Measurements from ENCODE around the gene RTP3. TPM values are rescaled to one million over a fixed set of nuclear protein-coding genes. Genes with fewer than 3 reads are reported as not detected.

RTP3 gene
- total and polyA plus RNA-seq, 2 experiments from 2014 or later = 0.16 TPM; not detected in 1

- TF ChIP-seq, protein P1, sequence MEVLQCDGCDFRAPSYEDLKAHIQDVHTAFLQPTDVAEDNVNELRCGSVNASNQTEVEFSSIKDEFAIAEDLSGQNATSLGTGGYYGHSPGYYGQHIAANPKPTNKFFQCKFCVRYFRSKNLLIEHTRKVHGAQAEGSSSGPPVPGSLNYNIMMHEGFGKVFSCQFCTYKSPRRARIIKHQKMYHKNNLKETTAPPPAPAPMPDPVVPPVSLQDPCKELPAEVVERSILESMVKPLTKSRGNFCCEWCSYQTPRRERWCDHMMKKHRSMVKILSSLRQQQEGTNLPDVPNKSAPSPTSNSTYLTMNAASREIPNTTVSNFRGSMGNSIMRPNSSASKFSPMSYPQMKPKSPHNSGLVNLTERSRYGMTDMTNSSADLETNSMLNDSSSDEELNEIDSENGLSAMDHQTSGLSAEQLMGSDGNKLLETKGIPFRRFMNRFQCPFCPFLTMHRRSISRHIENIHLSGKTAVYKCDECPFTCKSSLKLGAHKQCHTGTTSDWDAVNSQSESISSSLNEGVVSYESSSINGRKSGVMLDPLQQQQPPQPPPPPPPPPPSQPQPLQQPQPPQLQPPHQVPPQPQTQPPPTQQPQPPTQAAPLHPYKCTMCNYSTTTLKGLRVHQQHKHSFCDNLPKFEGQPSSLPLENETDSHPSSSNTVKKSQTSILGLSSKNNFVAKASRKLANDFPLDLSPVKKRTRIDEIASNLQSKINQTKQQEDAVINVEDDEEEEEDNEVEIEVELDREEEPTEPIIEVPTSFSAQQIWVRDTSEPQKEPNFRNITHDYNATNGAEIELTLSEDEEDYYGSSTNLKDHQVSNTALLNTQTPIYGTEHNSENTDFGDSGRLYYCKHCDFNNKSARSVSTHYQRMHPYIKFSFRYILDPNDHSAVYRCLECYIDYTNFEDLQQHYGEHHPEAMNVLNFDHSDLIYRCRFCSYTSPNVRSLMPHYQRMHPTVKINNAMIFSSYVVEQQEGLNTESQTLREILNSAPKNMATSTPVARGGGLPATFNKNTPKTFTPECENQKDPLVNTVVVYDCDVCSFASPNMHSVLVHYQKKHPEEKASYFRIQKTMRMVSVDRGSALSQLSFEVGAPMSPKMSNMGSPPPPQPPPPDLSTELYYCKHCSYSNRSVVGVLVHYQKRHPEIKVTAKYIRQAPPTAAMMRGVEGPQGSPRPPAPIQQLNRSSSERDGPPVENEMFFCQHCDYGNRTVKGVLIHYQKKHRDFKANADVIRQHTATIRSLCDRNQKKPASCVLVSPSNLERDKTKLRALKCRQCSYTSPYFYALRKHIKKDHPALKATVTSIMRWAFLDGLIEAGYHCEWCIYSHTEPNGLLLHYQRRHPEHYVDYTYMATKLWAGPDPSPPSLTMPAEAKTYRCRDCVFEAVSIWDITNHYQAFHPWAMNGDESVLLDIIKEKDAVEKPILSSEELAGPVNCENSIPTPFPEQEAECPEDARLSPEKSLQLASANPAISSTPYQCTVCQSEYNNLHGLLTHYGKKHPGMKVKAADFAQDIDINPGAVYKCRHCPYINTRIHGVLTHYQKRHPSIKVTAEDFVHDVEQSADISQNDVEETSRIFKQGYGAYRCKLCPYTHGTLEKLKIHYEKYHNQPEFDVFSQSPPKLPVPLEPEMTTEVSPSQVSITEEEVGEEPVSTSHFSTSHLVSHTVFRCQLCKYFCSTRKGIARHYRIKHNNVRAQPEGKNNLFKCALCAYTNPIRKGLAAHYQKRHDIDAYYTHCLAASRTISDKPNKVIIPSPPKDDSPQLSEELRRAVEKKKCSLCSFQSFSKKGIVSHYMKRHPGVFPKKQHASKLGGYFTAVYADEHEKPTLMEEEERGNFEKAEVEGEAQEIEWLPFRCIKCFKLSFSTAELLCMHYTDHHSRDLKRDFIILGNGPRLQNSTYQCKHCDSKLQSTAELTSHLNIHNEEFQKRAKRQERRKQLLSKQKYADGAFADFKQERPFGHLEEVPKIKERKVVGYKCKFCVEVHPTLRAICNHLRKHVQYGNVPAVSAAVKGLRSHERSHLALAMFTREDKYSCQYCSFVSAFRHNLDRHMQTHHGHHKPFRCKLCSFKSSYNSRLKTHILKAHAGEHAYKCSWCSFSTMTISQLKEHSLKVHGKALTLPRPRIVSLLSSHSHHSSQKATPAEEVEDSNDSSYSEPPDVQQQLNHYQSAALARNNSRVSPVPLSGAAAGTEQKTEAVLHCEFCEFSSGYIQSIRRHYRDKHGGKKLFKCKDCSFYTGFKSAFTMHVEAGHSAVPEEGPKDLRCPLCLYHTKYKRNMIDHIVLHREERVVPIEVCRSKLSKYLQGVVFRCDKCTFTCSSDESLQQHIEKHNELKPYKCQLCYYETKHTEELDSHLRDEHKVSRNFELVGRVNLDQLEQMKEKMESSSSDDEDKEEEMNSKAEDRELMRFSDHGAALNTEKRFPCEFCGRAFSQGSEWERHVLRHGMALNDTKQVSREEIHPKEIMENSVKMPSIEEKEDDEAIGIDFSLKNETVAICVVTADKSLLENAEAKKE (CRISPR knock-in tag; IDR thresholded peaks at IDR 0.05) = no peak
- no peak for TF ChIP-seq CTCF (conservative IDR thresholded peaks at IDR 0.05; ENCODE audit: low read depth in 2 of 2)
Observed at GRCh38 chr3:46477756-46478155, 20.0 kb upstream of the RTP3 start (continued).

DNA sequence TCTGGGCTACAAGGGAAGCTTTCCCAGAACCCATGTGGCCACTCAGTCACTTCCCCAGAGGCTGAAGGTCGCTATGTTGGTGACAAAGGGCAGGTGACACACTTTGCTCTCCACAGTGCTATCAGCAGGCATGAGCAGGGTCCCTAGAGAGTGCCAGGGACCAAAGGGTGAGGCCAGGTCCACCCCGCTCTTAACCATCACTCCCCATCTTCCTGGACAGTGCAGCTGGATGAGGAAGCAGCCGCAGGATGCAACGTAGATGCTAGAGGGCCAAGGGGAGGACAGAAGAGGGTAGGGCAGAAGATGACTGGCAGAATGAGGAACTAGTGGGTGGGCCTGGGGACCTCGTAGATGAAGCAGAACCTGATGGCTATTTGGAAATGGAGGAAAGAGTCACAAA, 19.4 kb upstream of the RTP3 start:
- TF ChIP-seq JUNB (IDR thresholded peaks at IDR 0.05; ENCODE audit: unreplicated experiment) = no peak
- TF ChIP-seq EZH2 (IDR thresholded peaks at IDR 0.05; ENCODE audit: low read depth, unreplicated experiment) = no peak
- no peak for TF ChIP-seq CTCF (conservative IDR thresholded peaks at IDR 0.05; ENCODE audit: low read depth in 2 of 2)
- TF ChIP-seq REST (IDR thresholded peaks at IDR 0.05; ENCODE audit: unreplicated experiment) = no peak
- TF ChIP-seq CREB1 (CRISPR knock-in tag; IDR thresholded peaks at IDR 0.05; ENCODE audit: low read depth) = no peak
- no peak for TF ChIP-seq STAT1 (IDR thresholded peaks at IDR 0.05; ENCODE audit: unreplicated experiment)
- TF ChIP-seq EZH2phosphoT487 (IDR thresholded peaks at IDR 0.05; ENCODE audit: unreplicated experiment) = no peak
- no peak for TF ChIP-seq ZNF331 (CRISPR knock-in tag; IDR thresholded peaks at IDR 0.05; ENCODE audit: low read depth)
- no peak overlapping the region for H3K4me3 Mint-ChIP-seq
- Histone ChIP-seq H3K9me2 (ENCODE audit: insufficient read depth) (peaks cover 8% of the 10 kb centered on the region; the same call in 1 of the 2 replicates), H3K4me2 (no peak overlapping the region), H2AFZ (no peak overlapping the region), H3K27ac (ENCODE audit: low read depth) (no peak overlapping the region), H3F3A (replicated peaks; ENCODE audit: low read depth) (no peaks in the 10 kb centered on the region), H4K20me1 (replicated peaks; ENCODE audit: insufficient read depth) (no peaks in the 10 kb centered on the region), H3K79me2 (replicated peaks; ENCODE audit: insufficient read depth) (no peaks in the 10 kb centered on the region), H3K4me1 (ENCODE audit: insufficient read depth) (no peaks in the 10 kb centered on the region), H3K36me3 (ENCODE audit: insufficient read depth) (peaks cover 2% of the 10 kb centered on the region; the same call in 1 of the 2 replicates), H3K27me3 (ENCODE audit: insufficient read depth) (no peaks in the 10 kb centered on the region), H3K4me3 (no peak overlapping the region)
- peaks cover 12% of the 10 kb centered on the region; the same call in 2 of the 3 replicates for H3K9me3 Mint-ChIP-seq
- no peak for DNase-seq (ENCODE audit: low spot score)
- ATAC-seq = no peak
- H3K4me1 Mint-ChIP-seq = no peaks in the 10 kb centered on the region; the same call in 2 of the 3 replicates
- peaks cover 6% of the 10 kb centered on the region for H3K27me3 Mint-ChIP-seq (ENCODE audit: insufficient read depth, low read depth, poor library complexity)
- H3K27ac Mint-ChIP-seq = no peak overlapping the region
- H3K36me3 Mint-ChIP-seq (ENCODE audit: low read depth) = no peaks in the 10 kb centered on the region; the same call in 2 of the 3 replicates

All from GM23338 (cell line).